ENCODE data around the gene EXOC2.

EXOC2 gene

GRCh38 chr6:518218-518617 is 174.7 kb downstream of the EXOC2 start:
- DNase-seq: no peak

DNA sequence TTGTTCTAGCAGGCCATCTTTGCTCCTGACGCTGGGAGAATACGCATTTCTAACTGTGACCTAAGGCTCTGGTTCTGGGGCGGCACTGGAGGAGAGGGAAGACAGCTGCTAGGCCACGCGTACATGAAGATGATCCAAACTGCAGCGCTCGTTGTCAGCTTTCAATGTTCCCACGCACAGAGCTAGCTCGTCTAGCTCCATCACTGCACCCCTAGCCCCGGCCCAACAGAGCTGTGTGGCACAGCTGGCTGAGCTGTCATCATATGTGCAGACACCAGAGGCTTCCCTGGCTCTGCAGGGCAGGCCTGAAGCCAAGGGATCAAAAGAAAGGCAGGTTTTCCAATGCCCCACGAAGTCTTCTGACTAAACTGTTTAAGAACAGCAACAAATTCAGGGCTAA is 176.7 kb downstream of the EXOC2 start:
- no peak for DNase-seq

GRCh38 chr6:515267-515666 is 177.7 kb downstream of the EXOC2 start:
- DNase-seq: no peak

GRCh38 chr6:514396-514978 is 178.5 kb downstream of the EXOC2 start:
- no peak for DNase-seq

- DNase-seq: no peak
These were observed 179.0 kb downstream of the EXOC2 start for GRCh38 chr6:513961-514360.

GRCh38 chr6:513058-513457 is 179.9 kb downstream of the EXOC2 start:
- DNase-seq: no peak

GRCh38 chr6:511488-512137 is 181.3 kb downstream of the EXOC2 start:
- no peak for DNase-seq

DNA sequence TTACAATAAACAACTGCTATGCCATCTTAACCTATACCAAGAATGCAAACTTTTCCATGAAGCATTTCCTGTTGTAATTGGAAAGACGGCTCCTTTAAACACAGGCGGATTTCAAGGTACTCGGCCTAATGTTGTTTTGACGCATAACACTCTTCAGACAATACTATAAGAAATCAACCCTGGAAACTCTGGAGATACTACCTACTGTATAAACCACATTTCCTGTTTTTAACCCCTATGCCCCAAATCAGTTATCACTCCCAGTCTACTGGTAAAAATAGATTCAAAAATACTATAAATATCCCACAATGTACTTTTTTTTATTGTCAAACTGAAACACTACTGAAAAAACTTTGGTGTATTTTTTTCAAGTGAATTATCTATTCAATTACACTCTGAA is 183.3 kb downstream of the EXOC2 start:
- DNase-seq: no peak

- no peak for DNase-seq
These were observed 184.3 kb downstream of the EXOC2 start for GRCh38 chr6:508614-509013.

DNA sequence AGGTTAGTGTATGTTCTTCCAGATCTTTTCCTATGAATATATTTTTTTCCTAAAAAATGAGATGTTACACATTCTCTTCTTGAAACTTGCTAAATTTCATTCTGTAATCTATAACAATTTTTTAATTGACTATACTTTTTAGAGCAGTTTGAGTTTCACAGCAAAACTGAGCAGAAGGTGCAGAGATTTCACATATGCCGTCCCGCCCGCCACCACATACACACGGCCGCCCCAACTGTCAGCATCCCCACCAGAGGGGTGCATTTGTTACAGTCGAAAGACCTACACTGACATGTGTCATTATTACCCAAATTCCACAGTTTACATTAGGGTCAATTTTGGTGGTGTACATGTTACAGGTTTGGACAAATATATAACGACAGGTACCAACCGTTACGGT is 184.9 kb downstream of the EXOC2 start:
- no peak for DNase-seq

GRCh38 chr6:506920-507622 is 185.9 kb downstream of the EXOC2 start:
- DNase-seq: no peak

DNA sequence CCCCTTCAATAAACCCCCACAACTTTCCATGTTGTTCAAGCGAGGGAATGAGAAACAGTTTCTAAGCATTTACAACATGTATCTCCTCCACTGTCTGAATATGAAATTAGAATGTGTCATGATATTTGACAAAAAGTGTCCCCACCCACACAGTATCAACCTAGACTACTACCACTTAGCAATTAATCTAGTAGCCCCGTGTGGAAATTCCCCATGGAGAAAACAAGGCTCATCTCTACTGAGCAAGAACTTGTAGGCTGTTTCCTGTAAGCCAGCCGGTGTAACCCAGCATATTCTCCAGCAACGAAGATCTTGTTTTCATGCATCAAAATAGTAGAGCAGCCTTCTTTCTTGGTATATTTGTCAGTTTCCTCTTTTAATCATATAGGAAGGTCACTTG is 186.4 kb downstream of the EXOC2 start:
- no peak for DNase-seq

DNA sequence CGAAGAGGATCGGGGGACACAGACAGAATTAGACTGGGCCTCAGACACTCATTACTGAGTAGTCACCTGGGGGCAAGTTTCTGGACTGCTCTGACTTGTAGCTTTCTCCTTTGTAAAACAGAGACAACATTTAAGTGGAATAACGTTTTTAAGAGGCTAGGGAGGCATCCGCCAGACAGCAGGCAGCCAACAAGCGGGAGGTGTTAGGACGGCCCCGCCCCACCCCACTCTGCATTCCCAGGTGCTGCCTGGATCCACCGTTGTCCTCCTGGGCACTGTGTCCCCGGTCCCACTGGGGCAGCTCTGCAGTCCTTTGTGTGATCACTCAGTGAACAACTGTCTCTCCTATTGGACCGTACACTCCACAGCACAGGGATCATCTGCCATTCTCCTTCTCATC is 187.6 kb downstream of the EXOC2 start:
- no peak for DNase-seq

GRCh38 chr6:504446-504980 is 188.4 kb downstream of the EXOC2 start:
- no peak for DNase-seq

DNA sequence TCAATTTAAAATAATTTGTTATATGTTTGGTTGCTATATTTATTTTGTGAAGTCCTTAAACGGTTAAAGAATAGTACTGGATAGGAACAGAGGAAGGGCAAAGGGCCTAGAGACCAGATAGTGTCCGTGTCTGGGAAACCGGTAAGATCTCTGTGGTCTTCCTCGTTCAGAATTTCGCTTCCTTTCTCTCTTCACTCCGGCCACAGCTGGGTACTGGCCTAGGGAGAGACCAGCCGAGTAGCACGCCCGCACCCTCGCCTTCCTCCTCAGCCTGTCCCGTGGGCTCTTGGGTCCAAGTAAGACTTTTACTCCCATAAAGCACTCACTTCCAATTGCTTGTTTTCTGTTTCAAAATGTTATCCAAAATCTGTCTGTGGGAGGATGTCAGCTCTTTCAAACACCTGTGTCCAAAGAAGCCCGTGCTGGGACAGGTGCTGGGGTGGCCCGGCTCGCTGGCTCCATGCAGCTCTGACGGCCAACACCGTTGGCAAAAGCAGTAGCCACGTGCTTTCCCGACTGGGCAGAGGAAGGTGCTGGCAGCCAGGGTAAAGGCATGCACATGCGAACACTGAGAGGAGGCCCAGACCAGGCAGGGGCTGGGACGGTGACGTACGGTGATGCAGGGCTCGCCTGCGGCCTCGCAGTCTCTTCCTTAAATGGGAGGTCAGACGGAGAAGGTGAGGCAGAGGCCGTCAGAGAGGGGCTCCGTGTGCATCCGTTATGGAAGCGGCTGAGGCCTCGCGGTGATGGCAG is 189.2 kb downstream of the EXOC2 start:
- DNase-seq: no peak

- no peak for DNase-seq
These were observed 190.2 kb downstream of the EXOC2 start for GRCh38 chr6:502761-503160.

DNA sequence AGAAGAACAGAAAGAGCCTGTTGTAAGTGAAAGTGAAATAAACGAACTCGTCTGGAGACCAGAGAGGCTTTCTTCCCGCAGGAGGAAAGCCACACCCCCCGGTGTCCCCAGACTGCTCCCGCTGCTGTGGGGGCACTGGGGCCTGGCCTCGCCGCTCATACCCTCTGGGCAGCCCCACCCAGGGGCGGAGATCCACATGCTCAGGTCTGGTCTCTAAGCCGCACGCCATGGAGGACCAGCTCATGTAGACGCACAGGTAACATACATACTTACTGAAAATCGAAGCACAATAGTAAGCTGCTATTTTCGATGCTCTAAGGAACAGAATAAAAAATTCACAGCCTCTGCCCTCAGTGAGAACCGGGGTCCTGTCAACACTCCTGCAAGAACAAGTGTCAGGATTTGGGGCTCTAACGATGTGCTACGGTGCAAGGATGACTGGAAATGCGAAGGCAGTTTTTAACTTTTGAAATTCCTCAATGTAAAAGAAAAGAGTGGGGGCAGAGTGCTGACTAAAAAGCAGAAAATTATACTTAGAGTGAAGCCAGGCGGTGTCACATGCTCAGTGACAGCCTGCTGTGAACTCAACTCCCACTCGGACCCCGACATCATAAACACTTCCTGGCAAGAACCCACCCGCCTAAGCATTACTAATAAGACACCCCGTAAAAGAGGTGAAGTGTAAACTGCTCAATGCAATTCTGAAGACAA is 190.9 kb downstream of the EXOC2 start:
- DNase-seq: no peak

- no peak for DNase-seq
These were observed 193.3 kb downstream of the EXOC2 start for GRCh38 chr6:499617-500016.

- DNase-seq: no peak
These were observed 194.1 kb downstream of the EXOC2 start for GRCh38 chr6:498795-499231.

DNA sequence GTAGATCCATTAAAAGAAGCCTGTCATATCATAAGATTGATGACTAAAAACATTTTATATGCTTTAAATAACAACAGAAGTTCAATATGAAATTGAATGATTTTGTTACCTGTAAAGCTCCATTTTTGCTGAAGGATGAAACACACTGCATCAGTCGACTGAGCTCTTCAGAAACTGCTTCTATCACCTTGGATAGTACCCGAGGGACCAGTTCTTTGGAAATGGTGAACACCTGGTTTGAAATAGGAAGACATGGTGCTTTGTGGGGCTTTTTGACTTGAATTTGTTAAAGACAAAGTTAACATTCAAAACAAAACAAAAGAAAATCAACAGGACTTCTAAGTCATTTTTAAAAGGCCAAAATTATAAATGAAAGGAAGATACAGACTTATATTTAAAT is 195.7 kb downstream of the EXOC2 start:
- no peak for DNase-seq

DNA sequence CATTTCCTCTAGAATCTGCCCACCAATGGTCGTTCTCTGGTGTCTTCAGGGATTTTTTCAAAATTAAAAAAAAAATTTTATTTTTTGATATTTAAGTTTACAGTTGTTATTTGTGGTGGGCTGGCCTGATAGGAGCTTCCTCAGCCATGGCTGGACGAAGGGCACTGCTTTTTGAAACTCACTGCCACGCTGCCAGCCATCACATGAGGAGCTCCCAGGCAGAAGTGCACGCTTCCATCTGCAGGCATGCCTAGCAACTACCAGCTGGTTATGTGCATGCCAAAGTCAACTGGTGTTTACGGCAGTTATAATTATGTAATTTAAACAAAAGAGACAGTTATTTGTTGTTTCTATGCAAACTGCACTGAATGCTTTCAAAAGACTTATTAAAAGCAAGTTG is 196.3 kb downstream of the EXOC2 start:
- DNase-seq: peak; percentile 1 to 24

DNA sequence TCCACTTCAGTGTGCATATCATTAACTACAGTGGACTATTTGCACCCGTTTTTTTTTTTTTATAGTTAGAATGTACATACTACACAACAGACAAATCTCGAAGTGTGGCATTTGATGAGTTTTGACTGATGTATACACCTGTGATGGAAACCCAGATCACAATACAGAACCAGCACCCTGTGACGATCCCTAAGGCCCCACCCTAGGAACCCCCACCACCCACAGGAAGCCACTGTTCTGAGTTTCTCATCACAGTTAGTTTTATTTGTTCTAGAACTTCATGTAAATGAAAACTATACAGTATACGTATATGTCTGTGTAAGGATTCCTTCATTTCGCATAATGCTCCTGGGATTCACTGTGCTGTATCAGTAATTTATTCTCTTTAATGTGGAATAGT is 198.5 kb downstream of the EXOC2 start:
- DNase-seq: no peak

DNA sequence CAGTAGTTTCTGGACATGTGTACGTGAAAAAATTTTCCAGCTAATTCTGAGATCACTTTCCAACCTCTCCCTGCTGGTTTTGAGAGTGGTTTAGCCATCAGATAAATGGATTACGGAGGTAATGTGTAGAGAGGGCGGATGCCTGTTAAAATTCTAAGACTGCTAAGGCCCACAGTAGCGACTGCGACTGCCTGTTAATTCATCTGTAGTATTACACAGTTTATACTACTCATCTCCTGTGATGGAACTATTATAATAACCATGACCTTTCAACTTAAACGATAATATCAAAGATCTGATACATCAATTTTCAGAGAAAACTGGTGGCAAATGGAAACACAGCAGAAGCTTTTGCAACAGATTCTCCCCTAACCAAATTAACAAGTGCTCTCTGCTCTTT is 199.1 kb downstream of the EXOC2 start:
- DNase-seq: no peak

Measured in NCI-H2081 (cell line).